DOHH2 (cell line): ENCODE data around the gene KHNYN.

Source experiments
- H3F3A ChIP-seq: fragments of 200-600 bp; sonication (generic), shearing (Covaris generic); 2 replicates; pipeline ENCODE4 v1.6.0; 2016; ENCODE audit warnings: antibody characterized with exemption, mild to moderate bottlenecking; ENCODE audit not compliant: control insufficient read depth, insufficient read depth
- H3K27ac ChIP-seq: fragments of 200-600 bp; sonication (generic); 2 replicates; pipeline ENCODE4 v1.5.1; 2014; ENCODE audit warnings: low read depth, mild to moderate bottlenecking, low read length, moderate library complexity
- H3K27me3 ChIP-seq: fragments of 200-600 bp; sonication (generic); 2 replicates; pipeline ENCODE4 v1.6.1; 2014; ENCODE audit warnings: mild to moderate bottlenecking, low read length, mixed read lengths; ENCODE audit not compliant: control insufficient read depth
- H3K36me3 ChIP-seq: fragments of 200-600 bp; sonication (generic); 2 replicates; pipeline ENCODE4 v1.6.1; 2014; ENCODE audit warnings: mild to moderate bottlenecking, low read length, moderate library complexity, mixed read lengths; ENCODE audit not compliant: control insufficient read depth
- H3K4me1 ChIP-seq: fragments of 200-600 bp; sonication (generic); 2 replicates; pipeline ENCODE4 v1.6.1; 2014; ENCODE audit warnings: mild to moderate bottlenecking, low read length, mixed read lengths; ENCODE audit not compliant: control insufficient read depth
- H3K4me2 ChIP-seq: fragments of 200-600 bp; sonication (generic); 2 replicates; pipeline ENCODE4 v1.6.0; 2014; ENCODE audit warnings: mild to moderate bottlenecking, low read length, moderate library complexity
- H3K4me3 ChIP-seq: fragments of 200-600 bp; sonication (generic); 2 replicates; pipeline ENCODE4 v1.5.1; 2014; ENCODE audit warnings: mild to moderate bottlenecking, low read length, mixed read lengths
- H3K79me2 ChIP-seq: fragments of 200-600 bp; sonication (generic); 2 replicates; pipeline ENCODE4 v1.6.1; 2014; ENCODE audit warnings: mild to moderate bottlenecking, low read length, mixed read lengths; ENCODE audit not compliant: control insufficient read depth
- H3K9me2 ChIP-seq: fragments of 200-600 bp; sonication (generic); replicated peaks from 2 replicates; pipeline ENCODE4 v1.6.1; 2014; ENCODE audit warnings: mild to moderate bottlenecking, low read length, mixed read lengths; ENCODE audit not compliant: control insufficient read depth
- H3K9me3 ChIP-seq: fragments of 200-600 bp; sonication (generic); 2 replicates; pipeline ENCODE4 v1.6.1; 2014; ENCODE audit warnings: antibody characterized with exemption, low read length, mixed read lengths; ENCODE audit not compliant: control insufficient read depth, insufficient read depth
- H4K20me1 ChIP-seq: fragments of 200-600 bp; sonication (generic); 2 replicates; pipeline ENCODE4 v1.6.0; 2014; ENCODE audit warnings: low read depth, mild to moderate bottlenecking, antibody characterized with exemption, low read length, moderate library complexity; ENCODE audit not compliant: control insufficient read depth, insufficient read depth
- EZH2phosphoT487 ChIP-seq: fragments of 200-600 bp; sonication (generic); IDR thresholded peaks from 2 replicates; pipeline ENCODE4 v1.6.1; 2017; ENCODE audit warnings: borderline replicate concordance, mild to moderate bottlenecking, antibody characterized with exemption, low read length, moderate library complexity, mixed read lengths
- TF ChIP-seq, protein P1 (sequence below): fragments of 200-600 bp; sonication (generic); IDR thresholded peaks from one replicate; pipeline ENCODE4 v1.5.1; 2014; ENCODE audit warnings: antibody characterized with exemption, mild to moderate bottlenecking, low read depth, low read length; ENCODE audit not compliant: poor library complexity, severe bottlenecking

KHNYN gene

DNA sequence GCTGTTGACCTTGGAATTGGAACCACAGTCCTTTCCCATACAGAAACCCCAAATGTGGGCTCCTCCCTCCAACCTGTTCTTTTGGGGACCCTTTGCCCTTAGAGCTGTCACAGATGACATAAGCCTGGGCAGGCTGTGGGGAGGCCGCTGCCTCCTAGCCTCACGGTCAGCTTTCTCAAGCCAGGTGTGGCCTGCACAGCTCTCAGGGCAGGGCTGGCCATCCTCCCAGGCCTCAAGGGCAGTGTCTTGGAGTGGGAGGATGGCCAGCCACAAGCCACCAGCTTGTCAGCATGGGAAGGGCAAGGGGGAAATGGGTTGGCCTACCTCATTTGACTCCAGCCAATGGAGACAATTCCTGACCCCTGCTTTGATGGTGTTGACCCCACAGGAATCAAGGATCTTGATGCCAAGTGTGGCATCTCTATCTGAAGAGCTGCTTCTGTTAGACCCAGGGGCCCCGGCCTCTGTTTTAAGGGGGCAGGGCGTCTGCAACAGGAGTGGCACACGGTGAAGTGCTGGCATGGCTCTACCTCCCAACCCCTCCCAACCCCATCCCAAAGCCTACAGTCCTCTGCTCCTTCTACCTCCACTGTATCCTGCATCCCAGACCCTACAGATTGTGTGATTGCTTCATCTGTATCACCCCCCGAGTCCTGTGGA lies 11.8 kb upstream of the KHNYN start:
- TF ChIP-seq, protein P1, sequence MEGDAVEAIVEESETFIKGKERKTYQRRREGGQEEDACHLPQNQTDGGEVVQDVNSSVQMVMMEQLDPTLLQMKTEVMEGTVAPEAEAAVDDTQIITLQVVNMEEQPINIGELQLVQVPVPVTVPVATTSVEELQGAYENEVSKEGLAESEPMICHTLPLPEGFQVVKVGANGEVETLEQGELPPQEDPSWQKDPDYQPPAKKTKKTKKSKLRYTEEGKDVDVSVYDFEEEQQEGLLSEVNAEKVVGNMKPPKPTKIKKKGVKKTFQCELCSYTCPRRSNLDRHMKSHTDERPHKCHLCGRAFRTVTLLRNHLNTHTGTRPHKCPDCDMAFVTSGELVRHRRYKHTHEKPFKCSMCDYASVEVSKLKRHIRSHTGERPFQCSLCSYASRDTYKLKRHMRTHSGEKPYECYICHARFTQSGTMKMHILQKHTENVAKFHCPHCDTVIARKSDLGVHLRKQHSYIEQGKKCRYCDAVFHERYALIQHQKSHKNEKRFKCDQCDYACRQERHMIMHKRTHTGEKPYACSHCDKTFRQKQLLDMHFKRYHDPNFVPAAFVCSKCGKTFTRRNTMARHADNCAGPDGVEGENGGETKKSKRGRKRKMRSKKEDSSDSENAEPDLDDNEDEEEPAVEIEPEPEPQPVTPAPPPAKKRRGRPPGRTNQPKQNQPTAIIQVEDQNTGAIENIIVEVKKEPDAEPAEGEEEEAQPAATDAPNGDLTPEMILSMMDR = no peak
- no peak for TF ChIP-seq EZH2phosphoT487
- no peaks in the 10 kb centered on the region for H3F3A ChIP-seq
- H3K9me3 ChIP-seq = no peaks in the 10 kb centered on the region
- H3K4me3 ChIP-seq = no peak overlapping the region
- H3K9me2 ChIP-seq = no peaks in the 10 kb centered on the region
- H3K79me2 ChIP-seq = no peaks in the 10 kb centered on the region
- H3K4me2 ChIP-seq = no peak overlapping the region
- no peaks in the 10 kb centered on the region for H4K20me1 ChIP-seq
- H3K27me3 ChIP-seq = 0 out of 2 replicates have a peak, but pooled peaks cover 2% of the 10 kb centered on the region
- H3K36me3 ChIP-seq = no peaks in the 10 kb centered on the region
- H3K4me1 ChIP-seq = peaks cover 7% of the 10 kb centered on the region
- no peak overlapping the region for H3K27ac ChIP-seq

DNA sequence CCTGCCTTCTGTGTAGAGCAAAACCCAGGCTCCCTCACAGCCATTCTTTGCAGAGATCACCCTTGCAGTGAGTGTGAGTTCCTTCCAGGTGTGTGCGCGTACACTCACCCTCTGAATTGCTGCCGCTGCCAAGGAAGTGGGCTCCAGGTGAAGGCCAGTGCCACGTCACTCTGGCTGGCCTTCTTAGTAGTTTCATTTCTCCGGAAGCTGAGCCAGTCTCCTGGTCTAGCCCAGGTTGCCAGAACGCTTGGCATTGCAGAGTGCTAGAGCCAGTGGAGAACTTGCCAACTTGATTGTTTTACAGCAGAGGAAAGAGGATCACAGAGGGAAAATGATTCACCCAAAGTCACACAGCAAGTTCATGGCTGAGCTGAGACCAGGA lies 11.3 kb upstream of the KHNYN start:
- no peak overlapping the region for H3K4me2 ChIP-seq
- TF ChIP-seq, protein P1 = no peak
- TF ChIP-seq EZH2phosphoT487 = no peak
- H3F3A ChIP-seq = no peaks in the 10 kb centered on the region

DNA sequence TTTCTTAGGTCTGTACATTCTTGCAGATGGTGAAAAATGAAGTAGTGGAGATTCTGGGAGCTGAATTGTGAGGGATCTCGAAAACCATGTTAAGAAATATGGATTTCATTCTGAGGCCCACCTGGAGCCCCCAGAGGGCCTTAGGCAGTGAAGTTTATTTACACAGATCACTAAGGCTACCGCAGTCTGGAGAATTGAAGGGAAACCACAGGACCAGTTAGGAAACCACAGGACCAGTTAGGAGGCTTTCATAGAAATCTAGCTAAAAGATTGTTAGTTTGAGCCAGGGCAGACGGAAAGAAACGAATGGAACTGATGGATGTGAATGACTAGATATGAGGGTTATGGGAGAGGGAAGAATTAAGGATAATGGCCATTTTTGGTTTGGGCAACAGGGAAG lies 7.5 kb upstream of the KHNYN start:
- Histone ChIP-seq H3K36me3 (no peaks in the 10 kb centered on the region), H3K9me2 (no peaks in the 10 kb centered on the region), H3K27me3 (0 out of 2 replicates have a peak, but pooled peaks cover 2% of the 10 kb centered on the region), H3K27ac (no peak overlapping the region), H4K20me1 (no peaks in the 10 kb centered on the region), H3K79me2 (no peaks in the 10 kb centered on the region), H3K4me3 (no peak overlapping the region), H3K9me3 (no peaks in the 10 kb centered on the region), H3K4me2 (no peak overlapping the region), H3F3A (no peaks in the 10 kb centered on the region), H3K4me1 (peaks cover 31% of the 10 kb centered on the region)
- no peak for TF ChIP-seq EZH2phosphoT487
- TF ChIP-seq, protein P1 = no peak

More for the DNA sequence above, 11.3 kb upstream of the KHNYN start:
- 0 out of 2 replicates have a peak, but pooled peaks cover 2% of the 10 kb centered on the region for H3K27me3 ChIP-seq
- H3K9me3 ChIP-seq = no peaks in the 10 kb centered on the region
- no peaks in the 10 kb centered on the region for H4K20me1 ChIP-seq
- H3K27ac ChIP-seq = no peak overlapping the region
- H3K4me1 ChIP-seq = peaks cover 7% of the 10 kb centered on the region
- no peaks in the 10 kb centered on the region for H3K9me2 ChIP-seq
- H3K79me2 ChIP-seq = no peaks in the 10 kb centered on the region
- no peaks in the 10 kb centered on the region for H3K36me3 ChIP-seq
- no peak overlapping the region for H3K4me3 ChIP-seq
